GM18907 (cell line): ENCODE data around the gene CNPPD1.

Source experiments
- ATAC-seq: cut with Tn5 transposase; IDR thresholded peaks from one replicate; pipeline ENCODE4 v1.9.1; 2021; ENCODE audit warnings: mild to moderate bottlenecking, moderate library complexity; ENCODE audit not compliant: unreplicated experiment

The CNPPD1 gene

DNA sequence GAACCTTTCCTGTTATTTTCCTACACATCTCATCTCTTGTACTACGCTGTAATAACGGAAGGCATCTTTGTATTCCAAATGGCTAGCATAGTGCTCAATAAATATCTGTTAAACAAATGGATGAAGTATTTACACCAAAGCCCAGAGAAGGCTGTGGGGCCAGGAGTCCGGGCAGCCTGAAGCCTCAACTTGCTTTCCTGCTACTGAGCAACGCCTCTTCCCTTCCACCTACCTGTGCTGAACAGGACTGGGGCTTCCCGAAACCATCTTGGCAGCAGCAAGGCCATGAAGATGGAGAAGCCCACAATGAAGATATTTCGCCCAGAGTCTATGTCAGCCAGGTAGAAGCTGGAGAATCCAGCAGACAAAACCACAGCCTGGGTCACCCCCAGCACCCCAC lies 13.6 kb downstream of the CNPPD1 start:
- no peak for ATAC-seq

DNA sequence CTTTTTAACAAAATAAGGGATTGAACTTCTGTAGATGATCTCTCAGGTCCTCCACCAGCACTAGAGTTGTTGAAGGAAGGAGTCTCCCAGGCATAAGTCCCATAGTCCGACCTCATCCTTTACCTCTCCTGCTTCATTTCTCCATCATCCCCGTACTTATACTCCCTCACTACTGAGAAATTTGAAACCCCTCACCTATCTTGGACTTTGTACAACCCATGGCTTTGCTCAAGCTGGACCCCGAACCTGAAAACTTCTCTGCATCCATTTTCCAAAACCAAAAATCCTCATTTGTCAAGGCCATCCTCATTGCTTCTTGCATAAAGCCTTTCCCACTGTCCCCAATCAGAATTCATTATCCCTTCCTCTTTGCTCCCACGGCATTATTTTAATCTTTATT lies 15.6 kb downstream of the CNPPD1 start:
- ATAC-seq = no peak

DNA sequence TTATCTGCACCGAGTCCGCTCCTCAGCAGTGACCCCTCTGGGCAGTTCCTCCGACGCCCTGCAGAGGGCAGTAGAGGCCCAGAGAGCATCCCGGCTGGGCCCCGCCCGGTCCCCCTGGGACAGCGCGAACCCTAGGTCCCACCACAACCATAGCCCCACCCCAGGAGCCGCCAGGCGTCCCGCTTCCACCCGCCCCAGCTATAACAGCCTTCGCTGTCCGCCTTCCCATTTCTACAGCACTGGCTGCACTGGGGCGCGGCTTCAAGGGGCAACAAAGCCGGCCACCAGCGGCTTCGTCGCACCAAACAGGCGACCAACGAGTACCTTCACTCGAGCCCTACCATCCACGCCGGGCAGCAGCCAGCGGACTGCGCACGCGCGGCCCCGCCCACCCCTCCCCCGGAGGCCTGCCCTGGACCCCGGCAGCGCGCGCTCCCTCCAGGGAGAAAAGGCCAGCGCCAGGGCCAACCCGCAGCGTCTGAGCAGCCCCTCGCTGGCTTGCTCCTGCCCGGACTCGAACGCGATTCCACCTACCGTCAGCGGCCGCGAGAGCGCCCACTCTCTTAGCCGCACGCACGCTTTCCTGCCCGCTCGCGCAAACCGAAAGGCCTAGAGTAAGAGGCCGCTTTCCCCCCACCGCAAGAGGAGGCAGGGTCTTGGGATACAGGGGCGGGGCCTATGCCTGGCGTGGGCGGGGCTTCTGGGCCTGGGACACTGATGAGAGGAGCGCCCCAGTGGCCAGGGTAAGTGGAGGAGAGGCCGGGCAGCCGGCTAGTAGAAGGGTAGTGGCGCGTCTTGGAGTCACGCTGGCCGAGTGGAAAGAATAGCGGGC lies 16.3 kb downstream of the CNPPD1 start, which contains the start of gene NHEJ1:
NHEJ1 (minus strand) TSS at position 630 of the 832 bp plus-strand sequence. CDS start 2,453 bp downstream, outside the sequence.
- peak; percentile 84 for ATAC-seq

DNA sequence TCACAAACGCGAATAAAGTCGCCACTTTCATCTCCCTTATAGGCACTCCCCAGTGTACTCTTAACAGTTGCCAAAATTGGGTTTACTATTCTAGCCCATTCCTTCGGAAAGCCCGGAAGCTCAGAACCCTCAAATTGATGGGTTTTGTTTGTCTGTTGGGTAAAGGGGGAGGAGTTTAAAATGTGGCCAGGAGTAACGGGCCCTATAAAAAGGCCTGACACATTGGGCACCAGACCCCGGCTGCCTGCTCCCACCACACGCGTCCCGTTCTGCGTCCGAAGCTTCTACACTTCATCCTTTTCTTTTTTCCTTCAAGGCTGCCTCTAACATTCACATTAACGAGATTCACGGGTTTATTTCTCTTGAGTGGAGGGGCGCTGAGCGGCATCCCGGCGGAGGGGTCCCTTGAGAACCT lies 16.9 kb downstream of the CNPPD1 start:
- ATAC-seq = peak; percentile 2

DNA sequence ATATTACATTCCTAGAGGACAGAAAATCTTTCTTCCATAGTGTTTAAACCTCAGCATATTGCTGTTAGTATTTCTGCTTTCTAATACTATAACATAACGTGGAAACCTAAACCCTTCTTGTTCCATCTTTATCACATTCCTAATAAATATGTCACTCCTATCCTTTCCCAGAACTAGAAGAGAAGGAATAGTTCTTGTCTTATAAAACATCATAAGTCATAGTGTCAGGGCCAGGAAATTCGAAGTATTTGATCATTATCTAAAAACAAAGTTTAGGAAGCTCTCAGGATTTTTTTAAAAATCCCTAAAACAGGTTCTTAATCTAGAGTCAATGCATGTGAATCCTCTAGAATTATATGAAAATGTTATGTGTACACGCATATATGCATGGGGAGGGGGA lies 18.1 kb downstream of the CNPPD1 start:
- no peak for ATAC-seq

DNA sequence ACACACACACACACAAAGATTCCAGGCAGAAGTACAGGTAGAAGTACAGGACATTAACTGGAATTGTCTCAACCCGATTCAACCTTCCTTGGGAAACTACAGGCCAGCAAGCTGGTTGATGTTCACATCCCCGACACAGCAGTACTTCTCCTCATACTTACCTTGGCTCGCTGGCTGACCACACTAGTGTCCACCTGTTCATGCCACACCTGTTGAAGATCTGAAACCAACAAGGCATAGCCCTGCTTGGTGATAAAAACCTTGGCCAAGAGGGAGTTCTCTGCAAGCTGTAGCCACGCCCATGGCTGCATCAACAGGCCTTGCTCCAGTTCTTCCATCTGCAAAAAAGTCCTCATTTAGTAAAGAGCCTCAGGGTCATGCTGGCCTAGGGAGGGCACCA lies 18.7 kb downstream of the CNPPD1 start:
- no peak for ATAC-seq

DNA sequence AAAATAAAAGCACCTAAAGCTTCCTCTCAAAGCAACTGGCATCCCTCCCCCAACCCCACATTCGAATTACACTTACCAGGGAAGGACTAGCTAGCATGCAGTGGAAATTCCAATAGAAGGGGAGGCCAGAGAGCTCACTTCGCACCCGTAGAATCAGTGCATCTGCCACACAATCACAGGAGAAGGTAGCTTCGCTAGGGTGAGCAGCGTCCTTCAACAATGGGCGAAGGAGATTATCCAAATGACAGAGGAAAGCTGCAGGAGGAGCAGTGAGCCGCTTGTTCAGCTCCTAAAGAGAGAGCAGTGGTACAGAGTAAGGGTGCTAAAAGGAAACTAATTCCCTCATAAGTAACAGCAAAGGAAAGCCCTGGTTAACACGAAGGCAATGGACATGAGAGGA lies 19.3 kb downstream of the CNPPD1 start:
- no peak for ATAC-seq

DNA sequence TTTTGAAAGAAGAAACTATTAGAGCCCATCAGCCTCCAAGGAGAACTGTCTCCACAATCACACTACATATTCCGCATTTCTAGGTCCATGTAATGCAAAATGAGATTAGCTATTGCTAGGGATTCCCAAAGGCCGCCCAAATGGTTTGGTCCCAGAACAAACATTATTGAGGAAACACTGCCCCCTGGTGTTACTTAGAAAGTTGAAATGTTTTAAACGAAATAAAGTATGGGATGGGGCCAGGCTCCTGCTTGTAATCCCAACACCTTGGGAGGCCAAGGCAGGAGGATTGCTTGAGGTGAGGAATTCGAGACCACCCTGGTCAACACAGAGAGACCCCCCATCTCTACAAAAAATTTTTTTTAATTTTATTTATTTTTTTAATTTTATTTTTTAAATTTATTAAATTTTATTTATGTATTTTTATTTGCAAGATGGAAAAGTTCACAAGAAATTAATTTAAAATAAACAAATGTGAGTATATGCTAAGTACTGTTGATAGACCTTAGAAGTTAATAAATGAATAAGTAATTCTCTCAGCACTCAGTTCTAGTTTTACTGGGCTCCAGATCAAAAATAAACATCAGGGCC lies 21.6 kb downstream of the CNPPD1 start:
- ATAC-seq = no peak

DNA sequence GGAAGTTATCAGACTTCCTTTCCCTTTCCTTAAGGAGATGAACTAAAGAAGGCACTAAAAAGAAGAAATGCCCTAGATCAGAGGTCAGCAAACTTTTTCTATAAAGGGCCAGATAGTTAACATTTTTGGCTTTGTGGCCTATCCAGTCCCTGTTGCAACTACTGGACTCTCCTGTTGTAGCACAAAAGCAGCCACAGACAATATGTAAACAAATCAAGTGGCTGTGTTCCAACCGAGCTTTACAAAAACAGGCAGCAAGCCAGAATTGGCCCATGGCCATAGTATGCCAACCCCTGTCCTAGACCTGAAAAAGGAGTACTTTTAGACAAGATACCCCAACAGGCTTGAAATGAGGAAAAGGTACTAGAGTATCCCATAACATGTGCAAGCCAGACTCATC lies 27.1 kb downstream of the CNPPD1 start:
- no peak for ATAC-seq

DNA sequence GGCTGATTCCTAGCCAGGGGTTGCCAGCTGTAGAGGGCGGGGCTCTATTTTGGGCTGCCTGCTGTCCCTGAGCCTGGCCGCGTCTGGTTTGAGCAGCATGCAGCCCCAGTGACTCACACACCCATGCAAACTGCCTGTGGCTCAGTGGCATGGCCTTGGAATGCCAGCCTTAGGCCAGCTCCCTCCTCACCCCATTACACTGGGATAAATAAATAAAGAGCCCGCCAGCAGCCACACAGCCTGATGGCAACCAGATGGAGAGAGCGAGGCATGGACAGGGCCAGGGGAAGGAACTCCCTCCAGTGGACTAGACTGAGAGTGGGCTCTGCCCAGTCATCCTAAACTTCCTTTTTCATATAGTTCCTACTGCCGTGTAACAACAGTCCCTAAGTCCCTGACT lies 34.4 kb downstream of the CNPPD1 start:
- no peak for ATAC-seq

DNA sequence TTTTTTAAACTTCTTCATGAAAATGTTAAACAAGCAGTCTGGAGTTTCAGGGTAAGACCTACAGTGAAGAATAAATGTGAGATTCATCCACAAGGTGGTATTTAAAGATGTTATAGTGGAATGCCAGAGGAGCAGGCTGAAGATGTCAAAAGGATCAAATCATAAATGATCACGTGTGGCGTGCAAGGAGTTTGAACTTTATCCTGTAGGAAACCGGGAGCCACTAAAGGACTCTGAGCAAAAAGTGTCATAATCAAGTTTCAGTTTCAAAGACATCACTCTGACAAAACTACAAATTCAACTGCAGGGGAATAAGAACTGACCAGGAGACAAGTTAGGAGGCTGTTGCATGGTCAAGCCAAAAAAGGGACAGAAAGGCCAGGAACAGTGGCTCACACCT lies 36.0 kb downstream of the CNPPD1 start:
- no peak for ATAC-seq

DNA sequence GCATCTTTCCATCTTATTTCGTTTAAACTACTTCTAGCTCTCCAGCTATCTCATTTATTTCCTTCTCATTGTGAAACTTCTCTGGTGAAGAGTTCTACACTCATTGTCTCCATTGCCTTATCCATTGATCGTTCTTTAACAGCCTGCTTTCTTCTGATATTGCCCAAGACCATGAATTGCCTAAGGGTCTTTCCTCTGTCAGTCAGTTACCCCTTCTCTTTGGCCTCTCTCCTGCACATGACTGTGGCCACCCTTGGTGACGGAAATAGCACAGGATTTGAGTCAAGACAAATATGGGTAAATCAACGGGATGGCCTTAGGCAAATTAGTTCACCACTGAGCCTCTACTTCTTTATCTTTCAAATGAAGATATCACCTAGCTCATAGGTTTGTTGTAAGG lies 42.7 kb downstream of the CNPPD1 start:
- ATAC-seq = no peak

DNA sequence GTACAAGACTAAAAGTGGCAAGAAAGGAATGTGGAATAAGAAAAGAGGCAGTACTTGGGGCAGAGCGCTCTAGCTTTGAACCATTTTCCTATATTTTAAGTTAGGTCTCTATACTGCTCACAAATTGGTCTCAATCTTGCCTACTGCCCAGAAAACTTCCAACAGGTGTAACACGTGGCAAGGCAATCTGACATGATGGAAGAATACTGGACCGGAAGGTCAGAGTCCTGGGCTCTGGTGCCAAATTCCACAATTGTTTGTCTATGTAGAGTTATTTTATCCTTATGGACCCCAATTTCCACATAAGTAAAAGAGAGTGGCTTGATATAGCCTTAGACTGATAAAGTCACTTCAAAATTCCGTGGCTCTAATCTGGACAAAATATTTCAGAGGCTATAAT lies 45.0 kb downstream of the CNPPD1 start:
- no peak for ATAC-seq

DNA sequence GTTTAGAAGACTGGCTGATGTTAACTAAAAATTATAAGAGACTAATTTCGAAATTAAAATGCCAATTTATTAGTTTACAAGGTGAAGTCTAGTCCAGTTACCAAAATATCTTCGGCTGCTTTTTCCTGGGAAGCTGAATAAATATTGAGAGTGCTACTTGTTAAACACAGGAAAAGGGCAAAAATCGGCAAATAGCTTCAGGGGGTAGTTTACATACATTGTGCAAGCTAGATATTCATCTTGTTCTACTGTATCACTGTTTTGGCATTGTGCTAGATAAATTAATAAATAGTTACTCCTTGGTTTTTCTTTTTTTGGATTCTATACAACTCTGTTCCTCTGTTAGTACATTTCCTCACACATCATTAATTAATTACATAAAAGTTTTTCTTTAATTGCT lies 45.4 kb downstream of the CNPPD1 start:
- ATAC-seq = no peak

DNA sequence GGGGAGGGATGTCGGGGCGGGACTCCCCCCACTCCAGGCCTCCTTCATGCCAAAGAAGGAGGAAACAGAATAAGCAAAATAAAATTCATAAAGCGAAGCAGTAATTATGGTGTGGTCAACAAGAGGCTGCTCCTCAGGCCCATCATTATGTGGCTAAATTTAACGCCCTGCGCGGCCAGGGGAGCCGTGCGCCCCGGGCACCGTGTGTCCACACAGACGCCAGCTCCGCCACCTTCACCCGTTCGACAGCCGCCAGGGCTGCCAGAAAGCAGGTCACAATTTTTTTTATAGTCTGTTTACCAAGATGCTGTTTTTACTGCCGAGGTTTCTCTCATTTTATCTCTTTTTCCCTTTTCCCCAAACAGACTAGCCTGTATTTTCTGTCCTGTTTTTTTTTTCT lies 47.1 kb downstream of the CNPPD1 start:
- no peak for ATAC-seq

DNA sequence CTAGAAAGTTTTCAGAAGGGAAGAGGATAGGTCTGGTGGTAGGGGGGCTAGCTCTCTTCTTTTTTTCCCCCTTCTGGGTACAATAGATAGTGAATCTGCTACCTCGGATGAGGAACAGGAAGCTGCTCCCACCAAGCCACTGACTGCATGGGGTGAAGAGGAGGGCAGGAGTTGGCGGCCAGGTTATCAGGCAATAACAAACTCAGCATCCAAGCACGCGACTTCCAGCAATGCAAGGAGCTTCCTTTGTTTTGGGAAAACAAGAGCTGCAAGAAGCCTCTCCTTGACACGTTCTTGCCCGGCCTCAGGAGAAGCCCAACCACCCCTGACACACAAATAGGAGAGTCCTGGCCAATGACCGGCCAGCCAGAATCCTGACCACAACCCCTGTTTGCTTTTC lies 48.3 kb downstream of the CNPPD1 start:
- ATAC-seq = no peak

DNA sequence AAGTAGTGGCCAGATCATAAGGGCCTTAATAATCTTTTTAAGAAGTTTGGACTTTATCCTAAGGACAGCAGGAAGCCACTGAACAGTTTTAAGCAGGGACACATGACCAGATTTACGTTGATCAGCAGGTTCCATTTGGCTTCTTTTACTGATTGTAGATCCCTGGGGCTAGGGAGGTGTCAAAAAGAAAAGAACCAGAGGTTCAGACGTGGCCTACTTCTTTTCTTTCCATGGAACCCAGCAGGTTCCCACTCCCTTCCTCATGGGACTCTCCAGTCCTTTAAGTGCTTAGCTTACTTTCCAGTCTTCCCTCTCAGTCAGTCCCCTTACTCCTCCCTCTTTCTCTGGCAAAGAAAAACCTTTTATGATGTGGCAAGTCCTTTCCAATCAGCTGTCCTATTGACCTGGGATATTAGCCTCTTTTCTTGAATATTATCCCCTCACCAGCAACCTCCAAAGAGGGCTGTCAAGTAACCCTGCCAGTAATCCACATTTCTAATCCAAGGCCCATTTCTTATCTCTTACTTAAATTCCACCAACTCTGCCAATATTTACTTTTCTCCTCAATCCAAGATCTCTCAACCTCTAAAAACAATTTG lies 49.6 kb downstream of the CNPPD1 start:
- ATAC-seq = no peak

DNA sequence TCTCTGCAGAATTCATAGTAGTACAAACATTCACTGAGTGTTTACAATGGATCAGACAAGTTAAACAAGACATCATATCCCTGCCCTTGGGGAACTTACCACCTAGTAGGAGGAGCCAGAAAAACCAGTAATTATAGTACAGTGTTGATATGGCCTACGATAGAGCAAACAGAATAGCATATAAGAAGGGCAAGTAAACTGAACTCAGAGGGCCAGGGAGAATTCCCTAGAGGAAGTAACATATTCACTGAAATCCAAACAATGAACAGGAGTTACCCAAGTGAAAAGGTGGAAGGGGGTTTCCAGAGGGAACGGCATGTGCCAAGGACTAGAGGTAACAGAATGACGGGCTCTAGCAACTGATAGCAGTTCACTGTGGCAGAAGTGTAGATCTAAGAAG lies 50.2 kb downstream of the CNPPD1 start:
- ATAC-seq = no peak

DNA sequence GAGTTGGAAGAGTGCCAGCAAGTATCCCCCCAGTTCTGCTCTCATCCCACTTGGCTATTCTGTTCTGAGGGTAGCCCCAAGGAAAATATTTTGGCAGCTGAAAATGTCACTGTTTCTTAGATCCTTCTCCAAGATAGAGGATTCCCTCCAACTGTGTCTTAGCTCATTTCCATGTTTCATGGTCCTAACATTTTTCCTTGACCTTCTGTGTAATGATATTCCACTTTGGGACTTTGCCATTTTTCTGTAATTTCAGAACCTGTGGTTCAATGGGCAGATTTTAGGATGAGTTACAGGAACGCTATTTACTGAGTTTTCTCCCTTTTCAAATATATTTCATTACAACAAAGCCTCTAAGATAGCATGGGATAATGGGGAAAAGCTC lies 50.8 kb downstream of the CNPPD1 start:
- ATAC-seq = no peak

DNA sequence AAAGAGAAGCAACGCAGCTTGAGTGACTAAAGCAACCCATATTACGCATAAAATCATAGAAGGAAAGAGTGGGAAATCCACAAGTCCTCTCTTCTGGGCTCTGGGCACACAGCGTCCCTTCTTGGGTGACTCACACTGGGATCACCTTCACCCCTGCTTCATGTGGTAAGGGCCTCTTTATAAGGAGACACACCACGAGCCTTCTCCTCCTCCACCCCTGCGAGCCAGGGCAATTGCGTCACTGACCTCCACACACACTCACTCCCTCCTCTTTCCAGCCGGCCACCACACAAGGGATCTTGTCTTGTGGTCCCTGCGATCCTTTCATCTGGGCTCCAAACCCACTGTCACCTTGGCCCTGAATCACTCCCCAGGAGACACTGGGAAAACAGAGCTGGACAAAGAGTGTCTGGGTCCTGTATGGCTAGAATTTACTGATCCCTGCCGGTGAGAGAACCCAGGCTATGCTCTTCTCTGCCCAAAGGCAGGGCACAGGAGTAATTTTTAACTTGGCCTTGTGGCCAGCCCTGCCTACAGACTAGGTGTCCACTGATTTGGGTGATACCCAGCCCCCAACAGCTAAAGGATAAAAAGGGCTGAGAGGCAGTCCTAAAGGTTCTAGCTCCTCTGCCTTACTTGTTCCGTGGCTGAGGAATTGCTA lies 51.4 kb downstream of the CNPPD1 start:
- no peak for ATAC-seq

DNA sequence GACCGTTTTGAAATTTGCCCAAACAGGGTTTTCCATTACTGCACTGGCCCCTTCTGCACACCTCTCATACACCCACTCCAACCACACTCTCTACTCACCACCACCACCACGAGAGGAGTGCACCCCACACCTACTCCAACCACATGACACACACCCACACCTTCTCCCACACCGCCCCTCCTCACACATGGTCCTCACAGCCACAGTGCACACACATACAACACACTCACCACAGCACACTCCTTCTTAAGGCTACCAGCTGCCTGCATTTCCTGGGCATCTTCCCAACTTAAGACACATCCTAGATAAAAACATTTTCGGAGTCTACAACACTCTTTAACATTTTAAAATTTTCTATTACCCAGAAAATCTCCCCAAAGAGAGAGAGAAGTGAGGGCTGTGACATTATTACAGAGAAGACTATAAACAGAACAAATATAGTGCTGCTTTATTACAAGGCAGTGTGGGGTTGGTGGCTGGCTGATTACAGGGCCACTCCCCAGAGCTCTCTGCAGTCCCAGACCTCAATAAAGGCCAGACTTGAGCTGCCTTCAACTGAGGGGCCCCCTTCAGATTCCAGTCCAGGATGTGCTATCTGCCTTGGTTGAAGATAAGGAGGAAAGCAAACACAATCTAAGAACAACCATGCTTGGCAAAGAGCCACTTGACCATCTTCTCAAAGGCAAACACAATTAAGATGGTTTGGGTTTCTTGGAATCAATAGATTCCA lies 52.2 kb downstream of the CNPPD1 start:
- no peak for ATAC-seq
